Astrocyte (in vitro differentiated cells and primary cell): Measurements from ENCODE around the gene LRIG3. TPM values are rescaled to one million over a fixed set of nuclear protein-coding genes. Genes with fewer than 3 reads are reported as not detected.
A peak's percentile ranks its signal among the peaks of the same experiment; 100 is the strongest.
"Not testable (repeated sequence)": the region's sequence is repeated elsewhere in the genome, so short reads cannot be mapped to it uniquely, and the experiment has no call there.

Experiments used
- DNase-seq: peaks from one replicate; pipeline ENCODE4 v3.0.0-alpha.2; 2010; ENCODE audit warnings: low read depth
- FAIRE-seq: peaks from 2 replicates; lab custom pipeline; 2011; peaks lifted over from hg19 to GRCh38; lab: Jason Lieb, UNC
- H2AFZ ChIP-seq: 2 replicates; pipeline ENCODE4 v1.6.0; 2012; ENCODE audit warnings: low read depth, low read length, inconsistent platforms
- H3K27ac ChIP-seq: 2 replicates; pipeline ENCODE4 v1.5.1; 2011; ENCODE audit warnings: low read depth, low read length, inconsistent platforms
- H3K27me3 ChIP-seq: 2 replicates; pipeline ENCODE4 v1.6.0; 2011; ENCODE audit warnings: low read length, inconsistent platforms; ENCODE audit not compliant: insufficient read depth
- H3K36me3 ChIP-seq: 2 replicates; pipeline ENCODE4 v1.5.1; 2011; ENCODE audit warnings: low read length, inconsistent platforms; ENCODE audit not compliant: insufficient read depth
- H3K4me1 ChIP-seq: 2 replicates; pipeline ENCODE4 v1.5.1; 2011; ENCODE audit warnings: low read length, inconsistent platforms; ENCODE audit not compliant: insufficient read depth
- H3K4me2 ChIP-seq: 2 replicates; pipeline ENCODE4 v1.6.0; 2012; ENCODE audit warnings: low read length, inconsistent platforms
- H3K4me3 ChIP-seq: 2 replicates; pipeline ENCODE4 v1.5.1; 2011; ENCODE audit warnings: low read depth, mild to moderate bottlenecking, low read length, inconsistent platforms; ENCODE audit not compliant: insufficient read depth
- H3K79me2 ChIP-seq: 2 replicates; pipeline ENCODE4 v1.6.0; 2012; ENCODE audit warnings: mild to moderate bottlenecking, low read length, inconsistent platforms; ENCODE audit not compliant: insufficient read depth
- H3K9ac ChIP-seq: 2 replicates; pipeline ENCODE4 v1.6.0; 2012; ENCODE audit warnings: mild to moderate bottlenecking, low read length, inconsistent platforms
- H3K9me3 ChIP-seq: 2 replicates; pipeline ENCODE4 v1.5.1; 2012; ENCODE audit warnings: low read depth, mild to moderate bottlenecking, low read length, inconsistent platforms; ENCODE audit not compliant: insufficient read depth
- H4K20me1 ChIP-seq: 2 replicates; pipeline ENCODE4 v1.6.0; 2012; ENCODE audit warnings: low read length, inconsistent platforms; ENCODE audit not compliant: insufficient read depth
- H3K27ac Mint-ChIP-seq: one replicate; pipeline ENCODE4 v1.8.0; 2021; ENCODE audit warnings: mild to moderate bottlenecking, mixed read lengths; ENCODE audit not compliant: unreplicated experiment
- H3K27me3 Mint-ChIP-seq: one replicate; pipeline ENCODE4 v1.8.0; 2021; ENCODE audit warnings: low read depth, mixed read lengths; ENCODE audit not compliant: unreplicated experiment
- H3K36me3 Mint-ChIP-seq: one replicate; pipeline ENCODE4 v1.8.0; 2021; ENCODE audit warnings: low read depth, mixed read lengths; ENCODE audit not compliant: unreplicated experiment
- H3K4me1 Mint-ChIP-seq: one replicate; pipeline ENCODE4 v1.8.0; 2021; ENCODE audit warnings: low read depth, mixed read lengths; ENCODE audit not compliant: unreplicated experiment
- H3K4me3 Mint-ChIP-seq: one replicate; pipeline ENCODE4 v1.8.0; 2021; ENCODE audit warnings: mild to moderate bottlenecking, moderate library complexity, mixed read lengths; ENCODE audit not compliant: unreplicated experiment
- H3K9me3 Mint-ChIP-seq: one replicate; pipeline ENCODE4 v1.8.0; 2021; ENCODE audit warnings: mild to moderate bottlenecking, mixed read lengths; ENCODE audit not compliant: unreplicated experiment
- EZH2 ChIP-seq: IDR thresholded peaks from 2 replicates; pipeline ENCODE4 v1.6.1; 2012; ENCODE audit warnings: mild to moderate bottlenecking, low read length, inconsistent platforms; ENCODE audit not compliant: insufficient read depth
- total RNA-seq: library from RNA; stranded (reverse); gene quantifications from 2 replicates; pipeline ENCODE4 v1.2.1, GENCODE V29; 2021
- TF ChIP-seq, protein P1 (sequence below): IDR thresholded peaks from 2 replicates; pipeline ENCODE4 v1.5.1; 2011; ENCODE audit warnings: low read depth, mild to moderate bottlenecking, inconsistent platforms, low read length, moderate library complexity; ENCODE audit not compliant: insufficient read depth

Gene LRIG3
- total RNA-seq, 1 donor from 2014 or later: 96.0 TPM

DNA sequence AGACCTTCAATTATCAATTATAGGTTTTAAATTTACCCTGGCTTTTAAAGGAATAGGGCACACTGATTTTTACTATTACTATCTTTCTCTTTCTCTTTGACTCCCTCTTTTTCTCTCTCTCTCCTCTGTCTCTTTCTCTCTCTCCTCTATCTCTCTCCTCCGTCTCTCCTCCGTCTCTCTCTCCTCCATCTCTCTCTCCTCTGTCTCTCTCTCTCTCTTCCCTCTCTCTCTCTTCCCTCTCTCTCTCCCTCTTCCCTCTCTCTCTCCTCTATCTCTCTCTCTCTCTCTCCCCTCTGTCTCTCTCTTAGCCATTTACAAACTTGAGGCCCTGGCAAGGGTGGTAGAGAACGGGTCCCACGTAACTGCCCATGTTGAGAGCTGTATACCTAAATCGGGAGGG, 62.3 kb downstream of the LRIG3 start:
- H3K27me3 Mint-ChIP-seq: no peaks in the 10 kb centered on the region
- Histone ChIP-seq H3K9me3 (no peaks in the 10 kb centered on the region), H3K27ac (no peak overlapping the region), H4K20me1 (no peaks in the 10 kb centered on the region), H3K4me1 (no peaks in the 10 kb centered on the region), H3K36me3 (no peaks in the 10 kb centered on the region), H3K4me3 (no peak overlapping the region), H3K79me2 (no peaks in the 10 kb centered on the region), H3K27me3 (no peaks in the 10 kb centered on the region), H2AFZ (no peak overlapping the region), H3K9ac (no peak overlapping the region), H3K4me2 (no peak overlapping the region)
- no peak overlapping the region for H3K4me3 Mint-ChIP-seq
- FAIRE-seq (no peak), DNase-seq (no peak)
- TF ChIP-seq EZH2: no peak
- TF ChIP-seq, protein P1, sequence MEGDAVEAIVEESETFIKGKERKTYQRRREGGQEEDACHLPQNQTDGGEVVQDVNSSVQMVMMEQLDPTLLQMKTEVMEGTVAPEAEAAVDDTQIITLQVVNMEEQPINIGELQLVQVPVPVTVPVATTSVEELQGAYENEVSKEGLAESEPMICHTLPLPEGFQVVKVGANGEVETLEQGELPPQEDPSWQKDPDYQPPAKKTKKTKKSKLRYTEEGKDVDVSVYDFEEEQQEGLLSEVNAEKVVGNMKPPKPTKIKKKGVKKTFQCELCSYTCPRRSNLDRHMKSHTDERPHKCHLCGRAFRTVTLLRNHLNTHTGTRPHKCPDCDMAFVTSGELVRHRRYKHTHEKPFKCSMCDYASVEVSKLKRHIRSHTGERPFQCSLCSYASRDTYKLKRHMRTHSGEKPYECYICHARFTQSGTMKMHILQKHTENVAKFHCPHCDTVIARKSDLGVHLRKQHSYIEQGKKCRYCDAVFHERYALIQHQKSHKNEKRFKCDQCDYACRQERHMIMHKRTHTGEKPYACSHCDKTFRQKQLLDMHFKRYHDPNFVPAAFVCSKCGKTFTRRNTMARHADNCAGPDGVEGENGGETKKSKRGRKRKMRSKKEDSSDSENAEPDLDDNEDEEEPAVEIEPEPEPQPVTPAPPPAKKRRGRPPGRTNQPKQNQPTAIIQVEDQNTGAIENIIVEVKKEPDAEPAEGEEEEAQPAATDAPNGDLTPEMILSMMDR: no peak
- H3K4me1 Mint-ChIP-seq: peaks cover 6% of the 10 kb centered on the region
- H3K36me3 Mint-ChIP-seq: peaks cover 18% of the 10 kb centered on the region
- peak overlapping the region; percentile 72 for H3K27ac Mint-ChIP-seq
- H3K9me3 Mint-ChIP-seq: peaks cover 2% of the 10 kb centered on the region

DNA sequence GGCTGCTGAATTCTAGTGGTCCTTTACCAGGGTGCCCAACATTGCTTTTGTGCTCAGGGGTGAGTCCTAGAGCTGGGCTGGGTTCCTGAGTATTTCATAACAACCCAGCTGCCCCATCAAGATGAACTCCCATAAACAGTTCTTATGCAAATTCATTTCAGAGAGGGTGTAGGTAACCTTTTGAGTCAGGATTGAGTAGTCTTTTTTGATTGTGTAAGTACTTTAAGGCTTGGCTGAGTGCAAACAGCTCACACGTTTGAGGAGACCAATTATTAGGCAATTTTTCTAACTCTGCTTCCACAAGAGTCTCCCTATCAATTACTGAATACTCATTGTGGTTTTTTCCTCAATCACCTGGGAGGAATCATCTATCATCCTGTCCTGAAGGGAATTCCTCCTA, 63.1 kb downstream of the LRIG3 start:
- FAIRE-seq, H3K4me3 Mint-ChIP-seq, H3K4me2 ChIP-seq, H3K4me1 ChIP-seq, H3K36me3 ChIP-seq, H3K27me3 ChIP-seq, H3K4me1 Mint-ChIP-seq, H3K27ac ChIP-seq, H4K20me1 ChIP-seq, H2AFZ ChIP-seq, H3K27ac Mint-ChIP-seq, H3K9me3 ChIP-seq, H3K79me2 ChIP-seq, H3K27me3 Mint-ChIP-seq, H3K4me3 ChIP-seq, DNase-seq, H3K9me3 Mint-ChIP-seq, H3K9ac ChIP-seq: not testable (repeated sequence)
- peaks cover 18% of the 10 kb centered on the region for H3K36me3 Mint-ChIP-seq

DNA sequence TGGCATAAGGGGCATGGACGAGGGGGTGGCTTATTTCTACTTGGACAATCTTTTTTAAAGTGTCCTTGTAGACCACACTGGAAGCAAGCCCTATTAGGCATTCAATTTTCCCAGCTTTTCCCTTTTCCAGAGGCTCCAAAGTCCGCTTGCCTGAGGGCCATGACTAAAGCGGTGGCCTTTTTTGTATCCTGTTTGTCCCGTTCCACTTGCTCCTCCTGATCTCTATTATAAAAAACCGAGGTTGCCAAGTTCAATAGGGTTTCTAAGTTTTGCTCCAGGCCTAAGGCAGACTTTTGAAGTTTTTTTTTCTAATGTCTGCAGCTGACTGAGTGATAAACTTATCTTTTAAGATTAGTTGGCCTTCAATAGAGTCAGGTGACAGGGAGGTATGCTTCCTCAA, 64.7 kb downstream of the LRIG3 start:
- H3K4me2 ChIP-seq, H3K27me3 ChIP-seq, H3K4me3 ChIP-seq, H3K9me3 ChIP-seq, H3K36me3 ChIP-seq, H2AFZ ChIP-seq, H3K27me3 Mint-ChIP-seq, H3K4me3 Mint-ChIP-seq, H3K79me2 ChIP-seq, FAIRE-seq, DNase-seq, H4K20me1 ChIP-seq, H3K4me1 ChIP-seq, H3K9me3 Mint-ChIP-seq, H3K9ac ChIP-seq, H3K27ac ChIP-seq, H3K4me1 Mint-ChIP-seq, H3K27ac Mint-ChIP-seq: not testable (repeated sequence)
- H3K36me3 Mint-ChIP-seq: peaks cover 24% of the 10 kb centered on the region

DNA sequence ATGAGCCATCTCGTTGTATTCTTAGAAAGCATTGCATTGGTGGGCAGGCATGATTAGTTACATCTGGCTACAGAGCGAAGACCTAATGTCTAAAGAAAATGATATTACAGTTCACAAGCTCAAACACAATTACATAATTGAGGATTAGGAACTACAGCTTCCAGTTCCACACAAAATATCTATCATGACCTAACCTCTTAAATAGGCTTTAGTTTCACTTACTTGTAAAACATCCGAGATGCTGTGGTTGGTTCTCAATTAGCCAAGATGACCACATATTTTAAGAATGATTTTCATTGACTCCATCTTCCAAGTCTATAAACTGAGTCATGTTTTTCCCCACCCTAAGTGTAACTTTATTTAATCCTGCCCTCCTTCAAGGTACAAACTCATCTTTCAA, 69.5 kb downstream of the LRIG3 start:
- Histone ChIP-seq H2AFZ (no peak overlapping the region), H3K36me3 (no peaks in the 10 kb centered on the region), H4K20me1 (no peaks in the 10 kb centered on the region), H3K4me3 (no peak overlapping the region), H3K79me2 (no peaks in the 10 kb centered on the region), H3K27me3 (no peaks in the 10 kb centered on the region), H3K4me2 (no peak overlapping the region), H3K27ac (no peak overlapping the region), H3K4me1 (no peaks in the 10 kb centered on the region), H3K9me3 (no peaks in the 10 kb centered on the region), H3K9ac (no peak overlapping the region)
- DNase-seq (peak; percentile 75), FAIRE-seq (no peak)
- TF ChIP-seq EZH2: no peak
- TF ChIP-seq, protein P1: no peak
- Mint-ChIP-seq H3K36me3 (peaks cover 14% of the 10 kb centered on the region), H3K4me3 (no peak overlapping the region), H3K9me3 (peaks cover 2% of the 10 kb centered on the region), H3K4me1 (peaks cover 3% of the 10 kb centered on the region), H3K27me3 (no peaks in the 10 kb centered on the region), H3K27ac (no peak overlapping the region)
